Epithelial cell of proximal tubule (primary cell): ENCODE results near the gene PDE1C. TPM values are rescaled to one million over a fixed set of nuclear protein-coding genes. Genes with fewer than 3 reads are reported as not detected.

Experiments
- DNase-seq: peaks from one replicate; pipeline ENCODE4 v3.0.0-alpha.2; 2011; ENCODE audit warnings: low read depth
- H3K4me3 ChIP-seq: 2 replicates; pipeline ENCODE4 v1.5.1; 2011; ENCODE audit warnings: low read depth, mild to moderate bottlenecking, low read length
- CTCF ChIP-seq: conservative IDR thresholded peaks from 2 replicates; pipeline ENCODE4 v1.5.1; 2012; ENCODE audit warnings: low read depth, mild to moderate bottlenecking, low read length
- total RNA-seq: library from RNA; depleted of rRNA; stranded (reverse); fragments of >200 nt; gene quantifications from 2 replicates; pipeline ENCODE4 v1.2.3, GENCODE V29; 2015

Gene PDE1C
- total RNA-seq, 1 donor from 2014 or later = 5.9 TPM

GRCh38 chr7:31982962-31983361 is 87.2 kb downstream of the PDE1C start:
- no peak for DNase-seq
- no peak for TF ChIP-seq CTCF
- H3K4me3 ChIP-seq = no peak overlapping the region

GRCh38 chr7:31981874-31982390 is 88.3 kb downstream of the PDE1C start:
- DNase-seq = no peak
- no peak overlapping the region for H3K4me3 ChIP-seq
- TF ChIP-seq CTCF = no peak

GRCh38 chr7:31979690-31980330 is 90.4 kb downstream of the PDE1C start:
- no peak for DNase-seq
- no peak overlapping the region for H3K4me3 ChIP-seq
- no peak for TF ChIP-seq CTCF

GRCh38 chr7:31975546-31975945 is 94.7 kb downstream of the PDE1C start:
- no peak overlapping the region for H3K4me3 ChIP-seq
- no peak for TF ChIP-seq CTCF
- no peak for DNase-seq

- no peak overlapping the region for H3K4me3 ChIP-seq
- DNase-seq = no peak
- no peak for TF ChIP-seq CTCF
Observed at GRCh38 chr7:31974351-31974750, 95.9 kb downstream of the PDE1C start.

- no peak for DNase-seq
- no peak overlapping the region for H3K4me3 ChIP-seq
- TF ChIP-seq CTCF = no peak
Observed at GRCh38 chr7:31971049-31971667, 99.0 kb downstream of the PDE1C start.

- TF ChIP-seq CTCF = no peak
- no peak overlapping the region for H3K4me3 ChIP-seq
- no peak for DNase-seq
Observed at GRCh38 chr7:31970501-31970900, 99.7 kb downstream of the PDE1C start.
